OCI-M2 (cell line): ENCODE measurements around the gene TEAD3.
"Not testable (repeated sequence)": the region's sequence is repeated elsewhere in the genome, so short reads cannot be mapped to it uniquely, and the experiment has no call there.

ENCODE experiments used
- DNase-seq: peaks from one replicate; lab custom pipeline; 2025; ENCODE audit not compliant: unreplicated experiment; lab: John Stamatoyannopoulos, UW

The TEAD3 gene

GRCh38 chr6:35496841-35497570 lies at the start of gene TEAD3:
TEAD3 (minus strand) TSS chr6:35497079.
- no peak for DNase-seq

GRCh38 chr6:35544769-35545361 lies 48.0 kb upstream of the TEAD3 start:
- no peak for DNase-seq

- DNase-seq = no peak
Observed at GRCh38 chr6:35543459-35544193, 46.7 kb upstream of the TEAD3 start.

- no peak for DNase-seq
Observed at GRCh38 chr6:35541836-35542235, 45.0 kb upstream of the TEAD3 start.

GRCh38 chr6:35539223-35539622 lies 42.3 kb upstream of the TEAD3 start:
- no peak for DNase-seq

- DNase-seq = not testable (repeated sequence)
Observed at GRCh38 chr6:35535847-35536246, 39.0 kb upstream of the TEAD3 start.

GRCh38 chr6:35534407-35535170 lies 37.7 kb upstream of the TEAD3 start:
- no peak for DNase-seq

GRCh38 chr6:35533981-35534380 lies 37.1 kb upstream of the TEAD3 start:
- DNase-seq = no peak

- DNase-seq = no peak
Observed at GRCh38 chr6:35532126-35532525, 35.2 kb upstream of the TEAD3 start.

- DNase-seq = no peak
Observed at GRCh38 chr6:35524380-35525020, 27.6 kb upstream of the TEAD3 start.

GRCh38 chr6:35522660-35523658 lies 26.1 kb upstream of the TEAD3 start:
- no peak for DNase-seq

- no peak for DNase-seq
Observed at GRCh38 chr6:35522151-35522550, 25.3 kb upstream of the TEAD3 start.

- no peak for DNase-seq
Observed at GRCh38 chr6:35521235-35521634, 24.4 kb upstream of the TEAD3 start.

- no peak for DNase-seq
Observed at GRCh38 chr6:35519313-35520015, 22.6 kb upstream of the TEAD3 start.

GRCh38 chr6:35518566-35519312 lies 21.9 kb upstream of the TEAD3 start:
- DNase-seq = no peak

- not testable (repeated sequence) for DNase-seq
Observed at GRCh38 chr6:35517978-35518377, 21.1 kb upstream of the TEAD3 start.

- no peak for DNase-seq
Observed at GRCh38 chr6:35516712-35517111, 19.8 kb upstream of the TEAD3 start.

GRCh38 chr6:35515939-35516338 lies 19.1 kb upstream of the TEAD3 start:
- DNase-seq = not testable (repeated sequence)
